Retinal pigment epithelial cell (primary cell): ENCODE measurements around the gene CADPS2.

Experiments used
- DNase-seq: peaks from one replicate; pipeline ENCODE4 v3.0.0-alpha.2; 2010; ENCODE audit warnings: low read depth
- H3K4me3 ChIP-seq: 2 replicates; pipeline ENCODE4 v1.5.1; 2011; ENCODE audit warnings: mild to moderate bottlenecking, low read length, control low read depth, moderate library complexity
- TF ChIP-seq, protein P1 (sequence below): conservative IDR thresholded peaks from 2 replicates; pipeline ENCODE4 v1.5.1; 2011; ENCODE audit warnings: low read depth, low read length, control low read depth, inconsistent platforms

The CADPS2 gene

DNA sequence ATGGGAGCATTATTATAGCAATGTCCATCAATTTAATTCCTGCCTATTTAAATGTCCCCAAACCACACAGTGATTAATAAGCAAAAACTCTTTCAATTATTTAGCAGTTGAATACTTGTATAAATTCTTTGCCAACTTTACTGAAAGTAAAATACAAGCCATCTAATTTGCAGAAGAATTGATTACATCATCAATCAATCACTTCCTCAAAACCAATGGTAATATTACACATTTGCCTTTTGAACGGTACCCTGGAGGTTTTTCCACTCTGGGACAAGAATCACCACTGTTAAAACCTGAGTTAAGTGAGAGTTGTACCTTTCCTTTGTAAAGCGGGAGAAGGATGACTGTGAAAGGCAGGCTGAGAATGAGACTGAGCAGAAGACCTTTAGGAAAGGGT lies 280.3 kb downstream of the CADPS2 start:
- no peak for DNase-seq
- H3K4me3 ChIP-seq = no peak overlapping the region
- TF ChIP-seq, protein P1, sequence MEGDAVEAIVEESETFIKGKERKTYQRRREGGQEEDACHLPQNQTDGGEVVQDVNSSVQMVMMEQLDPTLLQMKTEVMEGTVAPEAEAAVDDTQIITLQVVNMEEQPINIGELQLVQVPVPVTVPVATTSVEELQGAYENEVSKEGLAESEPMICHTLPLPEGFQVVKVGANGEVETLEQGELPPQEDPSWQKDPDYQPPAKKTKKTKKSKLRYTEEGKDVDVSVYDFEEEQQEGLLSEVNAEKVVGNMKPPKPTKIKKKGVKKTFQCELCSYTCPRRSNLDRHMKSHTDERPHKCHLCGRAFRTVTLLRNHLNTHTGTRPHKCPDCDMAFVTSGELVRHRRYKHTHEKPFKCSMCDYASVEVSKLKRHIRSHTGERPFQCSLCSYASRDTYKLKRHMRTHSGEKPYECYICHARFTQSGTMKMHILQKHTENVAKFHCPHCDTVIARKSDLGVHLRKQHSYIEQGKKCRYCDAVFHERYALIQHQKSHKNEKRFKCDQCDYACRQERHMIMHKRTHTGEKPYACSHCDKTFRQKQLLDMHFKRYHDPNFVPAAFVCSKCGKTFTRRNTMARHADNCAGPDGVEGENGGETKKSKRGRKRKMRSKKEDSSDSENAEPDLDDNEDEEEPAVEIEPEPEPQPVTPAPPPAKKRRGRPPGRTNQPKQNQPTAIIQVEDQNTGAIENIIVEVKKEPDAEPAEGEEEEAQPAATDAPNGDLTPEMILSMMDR = no peak

DNA sequence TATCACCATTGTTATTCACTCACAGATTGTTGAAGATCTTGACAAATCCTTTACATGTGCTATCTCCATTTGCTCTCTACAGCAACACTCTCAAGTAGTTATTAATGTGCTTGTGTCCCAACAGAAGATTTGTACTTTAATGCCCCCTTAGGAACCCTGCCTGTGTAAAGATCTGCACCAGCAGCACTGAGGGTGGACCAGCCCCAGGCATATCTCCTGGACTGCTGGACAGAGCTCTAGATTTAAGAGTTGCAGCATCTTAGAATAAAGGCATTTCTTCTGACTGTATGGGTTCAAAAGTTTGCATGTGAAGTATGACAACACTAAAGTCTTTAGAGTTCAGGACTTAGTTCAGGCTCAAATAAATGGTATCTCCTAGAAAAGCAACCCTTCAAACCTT lies 282.0 kb downstream of the CADPS2 start:
- no peak for DNase-seq
- TF ChIP-seq, protein P1 = no peak
- H3K4me3 ChIP-seq = no peak overlapping the region

DNA sequence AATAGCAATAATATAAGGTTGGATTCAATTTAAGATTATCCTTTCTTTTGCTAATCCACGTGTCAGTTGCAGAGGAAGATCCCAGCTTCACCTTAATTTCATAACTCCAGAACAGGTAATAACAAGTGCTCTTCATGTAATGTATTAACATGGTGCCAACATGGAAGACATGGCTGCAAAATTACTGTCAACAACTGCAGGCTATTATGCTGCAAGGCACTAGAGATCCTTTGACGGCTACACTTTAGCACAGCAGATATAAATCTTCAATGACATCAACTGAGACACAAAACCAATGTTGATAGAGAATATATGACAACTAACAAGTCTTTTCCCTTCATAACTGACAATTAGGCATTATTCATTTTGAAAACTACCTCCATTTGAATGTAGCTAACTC lies 283.5 kb downstream of the CADPS2 start:
- DNase-seq = no peak
- TF ChIP-seq, protein P1 = no peak
- H3K4me3 ChIP-seq = no peak overlapping the region

DNA sequence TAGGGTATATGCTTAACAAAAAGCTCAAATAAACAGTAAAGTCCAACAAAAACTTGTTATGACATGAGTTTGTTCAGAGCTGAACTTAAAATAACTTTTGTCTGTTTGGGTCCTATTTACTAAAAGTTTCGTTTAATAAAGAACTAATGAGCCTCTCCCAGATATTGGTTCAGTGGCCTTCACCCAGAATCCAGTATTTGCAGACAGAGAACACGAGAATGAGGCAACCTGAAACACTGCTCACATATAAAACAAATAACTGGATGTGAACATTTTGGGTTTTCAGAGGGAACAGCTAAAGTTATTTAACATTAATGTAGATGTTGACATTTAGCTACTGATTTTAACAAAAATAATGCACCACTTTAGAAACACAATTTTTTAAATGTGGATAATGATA lies 285.6 kb downstream of the CADPS2 start:
- no peak for DNase-seq

DNA sequence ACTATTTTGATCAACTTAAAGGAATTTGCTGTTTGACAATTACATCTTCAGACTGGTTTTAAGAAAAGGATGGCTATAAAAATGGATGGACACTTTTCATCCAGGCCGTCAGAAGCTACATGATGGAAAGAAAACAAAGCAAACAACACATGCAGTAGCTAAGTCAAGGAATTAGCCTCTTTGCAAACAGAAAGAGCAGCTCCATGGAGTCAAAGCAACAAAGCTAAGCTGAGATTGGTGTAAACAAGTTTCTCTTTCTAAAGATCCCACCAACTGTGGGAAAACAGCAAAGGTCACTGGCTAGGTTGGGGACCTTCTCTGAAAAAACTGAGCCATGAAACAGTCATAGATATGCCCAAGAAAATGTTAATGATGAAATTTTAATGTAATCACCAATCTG lies 286.2 kb downstream of the CADPS2 start:
- DNase-seq = no peak
- TF ChIP-seq, protein P1 = no peak

More for the DNA sequence above, 285.6 kb downstream of the CADPS2 start:
- TF ChIP-seq, protein P1 = no peak
- no peak overlapping the region for H3K4me3 ChIP-seq

DNA sequence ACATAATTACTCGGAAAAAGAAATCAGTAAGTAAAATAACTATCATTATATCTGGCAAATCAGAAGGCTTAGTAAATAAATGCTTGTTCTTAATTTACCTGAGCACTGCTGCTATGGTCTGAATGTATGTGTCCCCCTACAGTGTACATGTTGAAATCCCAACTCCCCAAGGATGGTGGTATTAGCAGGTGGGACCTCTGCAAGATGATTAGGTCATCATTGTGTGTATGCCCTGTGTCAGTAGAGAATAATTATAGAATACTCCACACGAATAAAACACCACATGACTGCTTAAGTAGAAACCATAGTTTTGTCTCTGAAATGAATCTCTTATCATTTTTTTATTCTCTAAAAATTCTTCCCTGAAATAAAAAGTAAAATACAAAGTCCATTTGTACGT lies 289.0 kb downstream of the CADPS2 start:
- no peak overlapping the region for H3K4me3 ChIP-seq
- TF ChIP-seq, protein P1 = no peak
- DNase-seq = no peak

More for the DNA sequence above, 286.2 kb downstream of the CADPS2 start:
- no peak overlapping the region for H3K4me3 ChIP-seq

DNA sequence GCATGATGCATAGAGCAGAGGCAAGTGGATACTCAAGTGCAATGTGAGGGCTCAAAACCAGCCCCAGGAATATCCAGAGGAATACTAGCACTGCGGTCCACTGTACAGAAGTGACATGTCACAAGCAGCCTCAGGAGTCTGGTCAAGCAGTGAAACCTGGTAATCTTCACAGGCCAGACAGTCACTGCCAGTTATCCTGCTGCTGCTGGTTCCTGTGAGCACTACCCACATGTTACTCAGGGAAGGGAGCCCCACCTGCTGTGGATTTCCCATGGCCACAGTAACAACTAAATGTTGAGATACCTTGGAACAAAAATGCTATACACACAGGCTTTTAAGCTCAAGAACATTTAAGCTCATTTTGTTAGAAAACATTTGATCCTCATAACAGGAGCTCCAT lies 290.4 kb downstream of the CADPS2 start:
- no peak for DNase-seq
- TF ChIP-seq, protein P1 = no peak
- H3K4me3 ChIP-seq = no peak overlapping the region
